Activated CD8-positive, alpha-beta memory T cell treated with anti-CD3 and anti-CD28 coated beads, Interleukin-2, amount 50 U/mL, for 4 hours (primary cell): ENCODE measurements around the gene ARNT2.
"Not testable (repeated sequence)": the region's sequence is repeated elsewhere in the genome, so short reads cannot be mapped to it uniquely, and the experiment has no call there.

ENCODE experiments used
- DNase-seq: peaks from one replicate; pipeline ENCODE4 v3.0.0-alpha.2; 2020

ARNT2 gene

GRCh38 chr15:80633221-80633620 lies 229.0 kb downstream of the ARNT2 start:
- no peak for DNase-seq

- no peak for DNase-seq
These were observed 231.8 kb downstream of the ARNT2 start for GRCh38 chr15:80635953-80636352.

- no peak for DNase-seq
These were observed 232.5 kb downstream of the ARNT2 start for GRCh38 chr15:80636675-80637074.

GRCh38 chr15:80637747-80638146 lies 233.6 kb downstream of the ARNT2 start:
- DNase-seq: no peak

GRCh38 chr15:80638553-80639167 lies 234.5 kb downstream of the ARNT2 start:
- no peak for DNase-seq

DNA sequence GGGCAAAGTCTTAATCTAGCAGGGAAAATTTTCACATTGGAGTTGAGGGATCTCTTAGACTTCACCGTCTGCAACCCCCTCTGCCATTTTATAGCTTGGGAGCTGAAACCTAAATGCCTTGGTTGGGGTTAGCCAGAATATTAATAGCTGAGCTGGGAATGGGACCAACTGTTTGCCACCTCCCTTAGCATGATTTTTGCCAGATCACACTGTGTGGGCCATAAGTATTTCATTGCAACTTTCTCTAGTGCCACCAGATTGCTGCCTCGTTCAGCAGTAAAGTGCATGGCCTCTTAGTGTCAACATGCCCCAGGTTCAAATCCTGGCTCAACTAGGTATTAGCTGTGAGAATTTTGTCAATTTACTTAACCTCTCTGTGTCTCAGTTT lies 235.0 kb downstream of the ARNT2 start:
- DNase-seq: no peak

DNA sequence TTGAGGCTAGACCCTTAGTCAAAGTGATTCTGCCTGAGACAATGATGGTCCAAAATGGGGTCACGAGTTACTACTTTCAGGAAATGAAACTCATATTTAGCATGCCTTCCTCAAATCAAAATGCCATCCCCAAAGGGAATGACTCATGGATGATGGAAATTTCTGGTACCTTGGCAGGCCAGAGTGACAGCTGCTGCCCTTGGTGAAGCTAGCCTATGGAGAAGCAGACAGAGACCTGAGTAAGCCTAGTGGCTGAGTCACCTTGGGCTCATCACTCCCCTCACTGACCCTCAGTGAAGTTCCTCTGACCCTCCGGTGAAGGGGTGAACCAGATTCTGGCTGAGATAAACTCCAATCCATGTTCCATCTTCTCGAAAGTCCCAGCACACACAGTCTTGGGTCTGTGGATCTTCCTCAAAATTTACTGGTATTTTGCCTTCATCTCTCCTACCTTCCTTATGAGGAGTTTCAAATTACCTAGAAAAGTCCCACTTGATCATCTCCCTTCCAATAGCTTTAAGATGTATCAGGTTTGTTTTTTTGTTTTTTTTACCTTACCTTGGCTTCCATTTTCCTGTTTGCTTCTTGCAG lies 236.4 kb downstream of the ARNT2 start:
- DNase-seq: no peak

- no peak for DNase-seq
These were observed 237.2 kb downstream of the ARNT2 start for GRCh38 chr15:80641384-80641783.

GRCh38 chr15:80643431-80643951 lies 239.3 kb downstream of the ARNT2 start:
- DNase-seq: no peak

GRCh38 chr15:80645494-80646065 lies 241.4 kb downstream of the ARNT2 start:
- DNase-seq: no peak

DNA sequence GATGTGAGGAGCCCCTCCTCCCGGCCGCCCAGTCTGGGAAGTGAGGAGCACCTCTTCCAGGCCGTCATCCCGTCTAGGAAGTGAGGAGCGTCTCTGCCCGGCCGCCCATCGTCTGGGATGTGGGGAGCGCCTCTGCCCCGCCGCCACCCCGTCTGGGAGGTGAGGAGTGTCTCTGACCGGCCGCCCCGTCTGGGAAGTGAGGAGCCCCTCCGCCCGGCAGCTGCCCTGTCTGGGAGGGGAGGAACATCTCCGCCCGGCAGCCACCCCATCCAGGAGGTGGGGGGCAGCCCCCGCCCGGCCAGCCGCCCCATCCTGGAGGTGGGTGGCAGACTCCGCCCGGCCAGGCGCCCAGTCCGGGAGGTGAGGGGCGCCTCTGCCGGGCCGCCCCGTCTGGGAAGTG lies 243.2 kb downstream of the ARNT2 start:
- not testable (repeated sequence) for DNase-seq
